GM20000 (cell line): ENCODE data around the gene ZNF649.

Experiments used
- DNase-seq: peaks from one replicate; pipeline ENCODE4 v3.0.0; 2012; ENCODE audit warnings: low spot score
- CTCF ChIP-seq: IDR thresholded peaks from 2 replicates; pipeline ENCODE4 v1.5.1; 2012; ENCODE audit warnings: mild to moderate bottlenecking, control low read depth; ENCODE audit errors: extremely low read depth, missing control alignments

ZNF649 gene

GRCh38 chr19:51905206-51905605 lies 389 bp upstream of the ZNF649 start:
- TF ChIP-seq CTCF, result no peak

GRCh38 chr19:51903192-51903591 lies 1.6 kb downstream of the ZNF649 start:
- no peak for TF ChIP-seq CTCF
- no peak for DNase-seq

More at GRCh38 chr19:51905206-51905605, 389 bp upstream of the ZNF649 start:
- no peak for DNase-seq

GRCh38 chr19:51901860-51902259 lies 3.0 kb downstream of the ZNF649 start:
- no peak for TF ChIP-seq CTCF
- no peak for DNase-seq

GRCh38 chr19:51891193-51891747 lies 13.5 kb downstream of the ZNF649 start:
- DNase-seq, result no peak
- no peak for TF ChIP-seq CTCF

GRCh38 chr19:51889934-51890333 lies 14.9 kb downstream of the ZNF649 start:
- no peak for DNase-seq
- no peak for TF ChIP-seq CTCF

- no peak for TF ChIP-seq CTCF
- DNase-seq, result peak; percentile 62
Observed at GRCh38 chr19:51887522-51888498, 17.0 kb downstream of the ZNF649 start, which contains the start of gene ZNF577. Gene ZNF577 (minus strand): TSS chr19:51887951. CDS start chr19:51880382, 7,569 bp downstream.

- no peak for DNase-seq
- no peak for TF ChIP-seq CTCF
Observed at GRCh38 chr19:51884713-51885112, 20.1 kb downstream of the ZNF649 start.
